ENCODE measurements around the gene SALL1.

The SALL1 gene

DNA sequence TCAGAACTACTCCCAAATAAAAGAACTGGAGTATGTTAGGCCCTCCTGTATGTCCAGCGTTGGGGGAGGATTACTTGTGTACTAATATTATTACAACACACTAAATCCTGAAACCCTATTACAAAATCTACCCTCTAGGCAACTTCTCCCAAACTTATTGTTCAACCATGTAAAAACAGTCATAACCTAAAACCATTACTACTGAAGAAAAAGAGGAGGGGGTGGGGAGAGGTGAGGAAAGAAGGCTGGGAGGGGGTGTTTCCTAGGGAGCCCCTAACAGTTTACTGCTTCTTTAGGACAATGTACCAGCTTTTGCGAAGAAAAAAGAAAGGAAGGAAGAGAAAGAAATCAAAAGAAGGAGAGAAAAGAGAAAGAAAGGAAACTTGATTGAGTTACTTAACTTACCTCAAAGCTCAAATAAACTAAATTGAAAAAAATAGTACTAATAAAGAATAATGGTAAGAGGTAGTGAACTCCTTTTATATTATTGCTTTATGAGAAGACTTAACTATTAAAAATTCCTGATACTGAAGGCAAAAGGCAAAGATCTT is 2.3 kb downstream of the SALL1 start:
- Histone ChIP-seq H3K23ac (ENCODE audit: low read length) (no peak overlapping the region), H3K14ac (ENCODE audit: low read length) (no peak overlapping the region), H3K36me3 (ENCODE audit: control insufficient read depth in 1 of 2, insufficient read depth in 2 of 2, low read length in 2 of 2) (no peaks in the 10 kb centered on the region), H2BK5ac (ENCODE audit: low read depth, low read length, poor library complexity) (no peak overlapping the region), H4K8ac (ENCODE audit: low read depth, low read length) (no peak overlapping the region), H3K4me1 (ENCODE audit: control insufficient read depth in 1 of 2, insufficient read depth in 2 of 2, low read length in 2 of 2) (peaks cover 10 to 16% of the 10 kb centered on the region in 2 experiments), H2BK120ac (ENCODE audit: insufficient read depth, low read length, poor library complexity) (no peak overlapping the region), H3K27ac (ENCODE audit: low read depth, low read length) (no peak overlapping the region), H4K91ac (ENCODE audit: low read depth, low read length) (no peak overlapping the region), H3K79me2 (ENCODE audit: control insufficient read depth, insufficient read depth, low read length, poor library complexity) (peaks cover 8% of the 10 kb centered on the region), H3K27me3 (ENCODE audit: insufficient read depth, low read length) (peaks cover 20% of the 10 kb centered on the region), H3K9ac (ENCODE audit: low read length) (no peak overlapping the region), H4K12ac (ENCODE audit: low read depth, low read length) (no peak overlapping the region), H3K18ac (ENCODE audit: low read length) (no peak overlapping the region), H2AK5ac (ENCODE audit: low read length) (no peak overlapping the region), H3K4ac (ENCODE audit: low read depth, low read length) (no peak overlapping the region), H3K4me2 (ENCODE audit: low read length) (no peak overlapping the region), H2AFZ (ENCODE audit: insufficient read depth, low read length, poor library complexity) (no peak overlapping the region), H2BK12ac (ENCODE audit: low read length) (no peak overlapping the region), H3K9me3 (ENCODE audit: insufficient read depth, low read depth, low read length) (peaks cover 2% of the 10 kb centered on the region), H3K79me1 (ENCODE audit: low read length) (peaks cover 15% of the 10 kb centered on the region), H3K4me3 (ENCODE audit: low read depth, low read length) (no peak overlapping the region)
- no peak for DNase-seq
- WGBS (ENCODE audit: extremely low coverage, insufficient coverage, insufficient read length): no CpG with 5 or more reads among the region's 2 CpGs

DNA sequence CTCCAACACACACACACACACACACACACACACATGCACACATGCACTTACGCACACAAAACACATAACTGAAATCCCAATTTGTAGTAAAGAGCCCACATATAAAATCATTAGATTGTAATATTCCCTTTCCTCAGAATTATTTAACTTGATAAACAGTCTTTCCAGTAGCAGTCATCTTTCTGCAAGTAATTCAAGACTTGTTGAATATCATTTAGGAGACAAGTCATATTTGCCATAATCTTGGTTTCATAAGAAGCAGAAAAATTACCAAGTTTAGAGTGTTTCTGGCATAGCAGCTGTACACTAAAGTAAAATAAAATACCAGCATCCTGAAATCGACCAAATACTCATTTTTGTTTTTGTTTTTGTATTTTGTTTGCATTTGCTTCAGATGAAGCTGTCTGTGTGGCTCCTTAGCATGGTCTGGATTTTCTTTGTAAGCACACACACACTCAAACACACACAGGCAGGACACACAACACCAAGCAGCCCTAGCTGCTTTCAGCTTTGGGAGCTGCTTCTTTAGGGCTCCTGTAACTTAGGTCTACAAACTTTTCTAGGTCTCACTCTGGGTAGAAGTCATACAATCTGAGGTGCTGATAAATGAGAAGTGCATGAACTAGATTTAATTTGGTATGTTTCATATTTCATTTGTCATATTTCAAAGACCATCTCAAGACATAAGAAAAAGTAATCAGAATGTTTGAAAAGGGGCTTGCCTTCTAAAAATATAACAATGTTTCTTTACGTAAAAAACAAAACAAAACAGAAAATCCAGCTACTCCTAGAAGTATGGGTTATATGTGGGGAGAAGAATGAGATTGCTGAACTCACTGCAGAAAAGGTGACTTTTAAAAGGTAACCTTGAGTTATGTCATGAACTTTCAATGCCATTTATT is 3.0 kb downstream of the SALL1 start:
- Histone ChIP-seq H2BK12ac (ENCODE audit: low read length) (no peak overlapping the region), H4K91ac (ENCODE audit: low read depth, low read length) (no peak overlapping the region), H2BK5ac (ENCODE audit: low read depth, low read length, poor library complexity) (no peak overlapping the region), H3K79me2 (ENCODE audit: control insufficient read depth, insufficient read depth, low read length, poor library complexity) (peaks cover 8% of the 10 kb centered on the region), H2BK120ac (ENCODE audit: insufficient read depth, low read length, poor library complexity) (no peak overlapping the region), H3K27me3 (ENCODE audit: insufficient read depth, low read length) (peaks cover 13% of the 10 kb centered on the region), H3K9ac (ENCODE audit: low read length) (no peak overlapping the region), H3K9me3 (ENCODE audit: insufficient read depth, low read depth, low read length) (no peaks in the 10 kb centered on the region), H3K36me3 (ENCODE audit: control insufficient read depth in 1 of 2, insufficient read depth in 2 of 2, low read length in 2 of 2) (no peaks in the 10 kb centered on the region), H3K4me2 (ENCODE audit: low read length) (no peak overlapping the region), H3K79me1 (ENCODE audit: low read length) (peaks cover 15% of the 10 kb centered on the region), H4K12ac (ENCODE audit: low read depth, low read length) (no peak overlapping the region), H2AFZ (ENCODE audit: insufficient read depth, low read length, poor library complexity) (no peak overlapping the region), H3K4me1 (ENCODE audit: control insufficient read depth in 1 of 2, insufficient read depth in 2 of 2, low read length in 2 of 2) (peaks cover 10 to 16% of the 10 kb centered on the region in 2 experiments), H3K4me3 (ENCODE audit: low read depth, low read length) (no peak overlapping the region), H3K23ac (ENCODE audit: low read length) (no peak overlapping the region), H3K18ac (ENCODE audit: low read length) (no peak overlapping the region), H4K8ac (ENCODE audit: low read depth, low read length) (no peak overlapping the region), H3K4ac (ENCODE audit: low read depth, low read length) (no peak overlapping the region), H3K27ac (ENCODE audit: low read depth, low read length) (no peak overlapping the region), H3K14ac (ENCODE audit: low read length) (no peak overlapping the region), H2AK5ac (ENCODE audit: low read length) (no peak overlapping the region)
- WGBS (ENCODE audit: extremely low coverage, insufficient coverage, insufficient read length): no CpG with 5 or more reads among the region's 3 CpGs
- DNase-seq: no peak

GRCh38 chr16:51146256-51146924 is 4.7 kb downstream of the SALL1 start:
- Histone ChIP-seq H2BK120ac (ENCODE audit: insufficient read depth, low read length, poor library complexity) (no peak overlapping the region), H3K4me1 (ENCODE audit: control insufficient read depth in 1 of 2, insufficient read depth in 2 of 2, low read length in 2 of 2) (peaks cover 10 to 12% of the 10 kb centered on the region in 2 experiments), H3K79me2 (ENCODE audit: control insufficient read depth, insufficient read depth, low read length, poor library complexity) (peaks cover 8% of the 10 kb centered on the region), H2BK5ac (ENCODE audit: low read depth, low read length, poor library complexity) (no peak overlapping the region), H3K4ac (ENCODE audit: low read depth, low read length) (no peak overlapping the region), H3K9me3 (ENCODE audit: insufficient read depth, low read depth, low read length) (no peaks in the 10 kb centered on the region), H2AFZ (ENCODE audit: insufficient read depth, low read length, poor library complexity) (no peak overlapping the region), H2AK5ac (ENCODE audit: low read length) (no peak overlapping the region), H4K91ac (ENCODE audit: low read depth, low read length) (no peak overlapping the region), H3K14ac (ENCODE audit: low read length) (no peak overlapping the region), H3K27ac (ENCODE audit: low read depth, low read length) (no peak overlapping the region), H3K36me3 (ENCODE audit: control insufficient read depth in 1 of 2, insufficient read depth in 2 of 2, low read length in 2 of 2) (no peaks in the 10 kb centered on the region), H3K79me1 (ENCODE audit: low read length) (peaks cover 8% of the 10 kb centered on the region), H3K4me3 (ENCODE audit: low read depth, low read length) (no peak overlapping the region), H2BK12ac (ENCODE audit: low read length) (no peak overlapping the region), H3K18ac (ENCODE audit: low read length) (no peak overlapping the region), H4K12ac (ENCODE audit: low read depth, low read length) (no peak overlapping the region), H3K23ac (ENCODE audit: low read length) (no peak overlapping the region), H3K9ac (ENCODE audit: low read length) (no peak overlapping the region), H3K27me3 (ENCODE audit: insufficient read depth, low read length) (peaks cover 6% of the 10 kb centered on the region), H3K4me2 (ENCODE audit: low read length) (no peak overlapping the region), H4K8ac (ENCODE audit: low read depth, low read length) (no peak overlapping the region)
- no CpG with 5 or more reads among the region's 6 CpGs for WGBS (ENCODE audit: extremely low coverage, insufficient coverage, insufficient read length)
- no peak for DNase-seq

- Histone ChIP-seq H3K4me3 (ENCODE audit: low read depth, low read length) (no peak overlapping the region), H3K18ac (ENCODE audit: low read length) (no peak overlapping the region), H2BK5ac (ENCODE audit: low read depth, low read length, poor library complexity) (no peak overlapping the region), H4K91ac (ENCODE audit: low read depth, low read length) (no peak overlapping the region), H2BK120ac (ENCODE audit: insufficient read depth, low read length, poor library complexity) (no peak overlapping the region), H4K8ac (ENCODE audit: low read depth, low read length) (no peak overlapping the region), H3K9ac (ENCODE audit: low read length) (no peak overlapping the region), H3K36me3 (ENCODE audit: control insufficient read depth in 1 of 2, insufficient read depth in 2 of 2, low read length in 2 of 2) (peaks cover 0 to 3% of the 10 kb centered on the region in 2 experiments), H2AK5ac (ENCODE audit: low read length) (no peak overlapping the region), H3K27ac (ENCODE audit: low read depth, low read length) (no peak overlapping the region), H3K9me3 (ENCODE audit: insufficient read depth, low read depth, low read length) (no peaks in the 10 kb centered on the region), H2BK12ac (ENCODE audit: low read length) (no peak overlapping the region), H3K27me3 (ENCODE audit: insufficient read depth, low read length) (no peaks in the 10 kb centered on the region), H2AFZ (ENCODE audit: insufficient read depth, low read length, poor library complexity) (no peak overlapping the region), H3K4me2 (ENCODE audit: low read length) (no peak overlapping the region), H3K79me1 (ENCODE audit: low read length) (no peaks in the 10 kb centered on the region), H3K23ac (ENCODE audit: low read length) (no peak overlapping the region), H3K79me2 (ENCODE audit: control insufficient read depth, insufficient read depth, low read length, poor library complexity) (no peaks in the 10 kb centered on the region), H3K4ac (ENCODE audit: low read depth, low read length) (no peak overlapping the region), H4K12ac (ENCODE audit: low read depth, low read length) (no peak overlapping the region), H3K14ac (ENCODE audit: low read length) (no peak overlapping the region), H3K4me1 (ENCODE audit: control insufficient read depth in 1 of 2, insufficient read depth in 2 of 2, low read length in 2 of 2) (no peaks in the 10 kb centered on the region)
- no CpG with 5 or more reads among the region's 1 CpG for WGBS (ENCODE audit: extremely low coverage, insufficient coverage, insufficient read length)
- DNase-seq: no peak
Observed at GRCh38 chr16:51144203-51144602, 6.9 kb downstream of the SALL1 start.
